ENCODE results near the gene OPRPN.

DNA sequence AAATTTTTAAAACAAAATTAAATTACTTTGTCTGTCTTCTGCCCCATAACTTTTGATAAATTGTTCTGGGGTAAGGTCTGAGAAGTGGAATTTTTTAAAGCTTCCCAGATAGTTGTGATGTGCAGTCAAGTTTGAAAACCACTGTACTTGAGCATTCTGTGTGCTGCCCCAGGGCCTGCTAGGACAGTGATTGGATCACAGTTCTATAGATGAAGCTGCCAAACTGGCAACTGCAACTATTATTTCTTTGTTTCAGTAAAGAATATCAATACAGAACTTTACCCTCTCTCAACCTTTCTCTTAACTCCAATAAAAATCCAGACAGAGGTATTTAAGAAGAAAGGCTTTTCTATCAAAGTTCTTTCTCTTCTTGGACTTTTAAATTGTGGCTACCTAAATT, at the start of gene OPRPN:
- TF ChIP-seq, protein P1, sequence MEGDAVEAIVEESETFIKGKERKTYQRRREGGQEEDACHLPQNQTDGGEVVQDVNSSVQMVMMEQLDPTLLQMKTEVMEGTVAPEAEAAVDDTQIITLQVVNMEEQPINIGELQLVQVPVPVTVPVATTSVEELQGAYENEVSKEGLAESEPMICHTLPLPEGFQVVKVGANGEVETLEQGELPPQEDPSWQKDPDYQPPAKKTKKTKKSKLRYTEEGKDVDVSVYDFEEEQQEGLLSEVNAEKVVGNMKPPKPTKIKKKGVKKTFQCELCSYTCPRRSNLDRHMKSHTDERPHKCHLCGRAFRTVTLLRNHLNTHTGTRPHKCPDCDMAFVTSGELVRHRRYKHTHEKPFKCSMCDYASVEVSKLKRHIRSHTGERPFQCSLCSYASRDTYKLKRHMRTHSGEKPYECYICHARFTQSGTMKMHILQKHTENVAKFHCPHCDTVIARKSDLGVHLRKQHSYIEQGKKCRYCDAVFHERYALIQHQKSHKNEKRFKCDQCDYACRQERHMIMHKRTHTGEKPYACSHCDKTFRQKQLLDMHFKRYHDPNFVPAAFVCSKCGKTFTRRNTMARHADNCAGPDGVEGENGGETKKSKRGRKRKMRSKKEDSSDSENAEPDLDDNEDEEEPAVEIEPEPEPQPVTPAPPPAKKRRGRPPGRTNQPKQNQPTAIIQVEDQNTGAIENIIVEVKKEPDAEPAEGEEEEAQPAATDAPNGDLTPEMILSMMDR (IDR thresholded peaks at IDR 0.05; ENCODE audit: insufficient read depth, low read length, poor library complexity, severe bottlenecking), result no peak
- TF ChIP-seq EZH2phosphoT487 (conservative IDR thresholded peaks at IDR 0.05; ENCODE audit: low read length), result no peak
